Upper lobe of left lung (tissue), 4 donors: ENCODE data around the gene KL.

Source experiments
- CTCF ChIP-seq, 6 experiments: fragments of 450-650 bp in 4 of 6; fragments of 200-600 bp in 2 of 6; sonication (generic) in 2 of 6; IDR thresholded peaks; one replicate each; pipeline ENCODE4 v1.5.1; 2016 to 2019; ENCODE audit warnings: antibody characterized with exemption in 6 of 6
- EP300 ChIP-seq, 4 donors: sonication (generic); formaldehyde crosslinking; IDR thresholded peaks; one replicate each; pipeline ENCODE4 v1.5.1; 2017; ENCODE audit warnings: antibody characterized with exemption in 4 of 4, control low read depth in 2 of 4
- POLR2A ChIP-seq, 4 donors: fragments of 450-650 bp; IDR thresholded peaks; one replicate each; pipeline ENCODE4 v1.5.1; 2016 to 2017; ENCODE audit warnings: antibody characterized with exemption in 4 of 4, mild to moderate bottlenecking in 2 of 4
- POLR2AphosphoS5 ChIP-seq, 2 donors: sonication (generic); formaldehyde crosslinking; IDR thresholded peaks; one replicate each; pipeline ENCODE4 v1.5.1; 2017; ENCODE audit warnings: antibody characterized with exemption in 2 of 2

GRCh38 chr13:32967584-32968182 is 48.5 kb upstream of the KL start:
- no peak for TF ChIP-seq POLR2AphosphoS5 (IDR thresholded peaks at IDR 0.05)
- no peak for TF ChIP-seq CTCF (IDR thresholded peaks at IDR 0.05)
- no peak for TF ChIP-seq POLR2A (IDR thresholded peaks at IDR 0.05)
- no peak for TF ChIP-seq EP300 (IDR thresholded peaks at IDR 0.05)
